Endothelial cell of umbilical vein (primary cell): ENCODE results near the gene SPAAR. TPM values are rescaled to one million over a fixed set of nuclear protein-coding genes. Genes with fewer than 3 reads are reported as not detected.

Experiments used
- BruUV-seq: library from RNA; stranded (reverse); fragments of 400-500 nt; replicated peaks from 2 replicates; lab custom pipeline; 2021; lab: Mats Ljungman, UMichigan
- CTCF ChIA-PET: fragments of 300-600, 350-600 bp; sonication (Branson Sonifier 250); formaldehyde crosslinking; loops from one replicate; lab custom pipeline; 2021; ENCODE audit warnings: antibody characterized with exemption, inconsistent platforms; lab: Charles Lee
- POLR2A ChIA-PET: fragments of 300-600, 350-600 bp; sonication (Branson Sonifier 250); formaldehyde crosslinking; loops from one replicate; lab custom pipeline; 2021; ENCODE audit warnings: antibody characterized with exemption, inconsistent platforms; lab: Charles Lee
- DNase-seq: peaks from one replicate; pipeline ENCODE4 v3.0.0-alpha.2; 2011; ENCODE audit warnings: low read depth, low spot score
- FAIRE-seq: peaks from 2 replicates; lab custom pipeline; 2011; peaks lifted over from hg19 to GRCh38; lab: Jason Lieb, UNC
- H2AFZ ChIP-seq: 2 replicates; pipeline ENCODE4 v1.6.0; 2012; ENCODE audit warnings: low read depth, low read length, control low read depth, inconsistent platforms
- H3K27ac ChIP-seq: 2 replicates; pipeline ENCODE4 v1.5.1; 2011; ENCODE audit warnings: low read depth, mild to moderate bottlenecking, control low read depth, low read length, moderate library complexity; ENCODE audit not compliant: insufficient read depth
- H3K27me3 ChIP-seq, 2 experiments: 2 replicates each; pipeline versions ENCODE4 v1.6.0 to v1.6.1; 2011; ENCODE audit warnings: low read length in 2 of 2, mixed read lengths in 1 of 2; ENCODE audit not compliant: control insufficient read depth in 2 of 2, insufficient read depth in 2 of 2
- H3K36me3 ChIP-seq, 2 experiments: 2 replicates in 1 of 2; 3 replicates in 1 of 2; pipeline ENCODE4 v1.5.1; 2011; ENCODE audit warnings: low read length in 2 of 2, mild to moderate bottlenecking in 1 of 2, moderate library complexity in 1 of 2; ENCODE audit not compliant: control insufficient read depth in 2 of 2, insufficient read depth in 2 of 2; ENCODE audit errors: extremely low read depth in 1 of 2
- H3K4me1 ChIP-seq: 3 replicates; pipeline ENCODE4 v1.5.1; 2011; ENCODE audit warnings: mild to moderate bottlenecking, low read length; ENCODE audit not compliant: control insufficient read depth, insufficient read depth; ENCODE audit errors: extremely low read depth
- H3K4me2 ChIP-seq: 2 replicates; pipeline ENCODE4 v1.6.1; 2011; ENCODE audit warnings: low read length, control low read depth, mixed read lengths; ENCODE audit not compliant: insufficient read depth
- H3K4me3 ChIP-seq, 3 experiments: fragments of 200-600 bp in 1 of 3; sonication (generic), shearing (Covaris generic) in 1 of 3; replicated peaks in 1 of 3; 2 replicates each; pipeline ENCODE4 v1.5.1; 2011 to 2016; ENCODE audit warnings: control low read depth in 3 of 3, low read length in 3 of 3, mild to moderate bottlenecking in 2 of 3, inconsistent platforms in 1 of 3, low read depth in 1 of 3, moderate library complexity in 1 of 3; ENCODE audit not compliant: insufficient read depth in 1 of 3
- H3K79me2 ChIP-seq: 2 replicates; pipeline ENCODE4 v1.6.0; 2012; ENCODE audit warnings: low read length, inconsistent platforms; ENCODE audit not compliant: control insufficient read depth, insufficient read depth
- H3K9ac ChIP-seq: replicated peaks from 2 replicates; pipeline ENCODE3; 2011; ENCODE audit warnings: low read length, control low read depth; ENCODE audit not compliant: insufficient read depth; ENCODE audit errors: extremely low read depth
- H3K9me1 ChIP-seq: replicated peaks from 3 replicates; pipeline ENCODE4 v1.6.0; 2011; ENCODE audit warnings: mild to moderate bottlenecking, low read length; ENCODE audit not compliant: control insufficient read depth, insufficient read depth; ENCODE audit errors: extremely low read depth
- H3K9me3 ChIP-seq: replicated peaks from 2 replicates; pipeline ENCODE4 v1.5.1; 2012; ENCODE audit warnings: low read length, inconsistent platforms; ENCODE audit not compliant: control insufficient read depth, insufficient read depth
- H4K20me1 ChIP-seq: replicated peaks from 2 replicates; pipeline ENCODE3; 2011; ENCODE audit warnings: mild to moderate bottlenecking, low read length; ENCODE audit not compliant: control insufficient read depth, insufficient read depth; ENCODE audit errors: extremely low read depth
- CTCF ChIP-seq, 2 donors: IDR thresholded peaks; 1 replicate in 1 of 2; 2 replicates in 1 of 2; pipeline ENCODE4 v1.5.1; 2011; ENCODE audit warnings: low read length in 2 of 2, mild to moderate bottlenecking in 2 of 2, moderate library complexity in 2 of 2, control low read depth in 1 of 2, inconsistent platforms in 1 of 2, low read depth in 1 of 2; ENCODE audit not compliant: insufficient read depth in 1 of 2; ENCODE audit errors: extremely low read depth in 1 of 2
- EZH2 ChIP-seq: IDR thresholded peaks from 2 replicates; pipeline ENCODE4 v1.6.1; 2012; ENCODE audit warnings: borderline replicate concordance, low read depth, mild to moderate bottlenecking, moderate library complexity, low read length, inconsistent platforms; ENCODE audit not compliant: severe bottlenecking
- FOS ChIP-seq: IDR thresholded peaks from 2 replicates; pipeline ENCODE4 v1.6.1; 2011; ENCODE audit warnings: mild to moderate bottlenecking, low read length, moderate library complexity, borderline replicate concordance; ENCODE audit not compliant: insufficient read depth
- GATA2 ChIP-seq: IDR thresholded peaks from 2 replicates; pipeline ENCODE4 v1.7.0; 2011; ENCODE audit warnings: low read depth, mild to moderate bottlenecking, moderate library complexity, mixed read lengths, low read length; ENCODE audit not compliant: insufficient read length, insufficient read depth
- JUN ChIP-seq: IDR thresholded peaks from 2 replicates; pipeline ENCODE4 v1.6.1; 2011; ENCODE audit warnings: borderline replicate concordance, low read depth; ENCODE audit not compliant: insufficient read length, insufficient read depth
- MAX ChIP-seq: IDR thresholded peaks from 2 replicates; pipeline ENCODE4 v1.6.1; 2011; ENCODE audit not compliant: insufficient read depth, insufficient read length
- MYC ChIP-seq: IDR thresholded peaks from one replicate; pipeline ENCODE4 v1.6.1; 2011; ENCODE audit warnings: mild to moderate bottlenecking, low read depth, low read length
- POLR2A ChIP-seq: IDR thresholded peaks from 2 replicates; pipeline ENCODE4 v1.6.1; 2012; ENCODE audit warnings: low read depth, mild to moderate bottlenecking, control low read depth, low read length
- POLR2AphosphoS5 ChIP-seq: IDR thresholded peaks from 2 replicates; pipeline ENCODE4 v1.6.1; 2012; ENCODE audit warnings: low read depth, mild to moderate bottlenecking, control low read depth, low read length, moderate library complexity; ENCODE audit not compliant: insufficient read depth
- dilution Hi-C: fragments of 300-500 bp; cut with MboI; formaldehyde crosslinking; loops from one replicate; pipeline ENCODE4 v1.15.0; 2019; ENCODE audit warnings: low sequenced_read_pairs; ENCODE audit not compliant: extremely low pct_ligation_motif_present
- intact Hi-C: fragments of 100-400 bp; cut with micrococcal nuclease; formaldehyde crosslinking; loops from one replicate; pipeline ENCODE4 v1.10.0; 2022
- polyA plus RNA-seq, 4 experiments: library from polyadenylated mRNA; depleted of rRNA in 3 of 4; stranded (reverse) in 3 of 4; unstranded in 1 of 4; fragments of >200 nt; gene quantifications; 2 replicates each; pipeline versions ENCODE4 v1.2.1 to v1.2.3, GENCODE V29; 2011 to 2012; ENCODE audit warnings: missing spikeins in 1 of 4
- total RNA-seq: library from RNA; stranded (reverse); gene quantifications from 2 replicates; pipeline ENCODE4 v1.2.3, GENCODE V29; 2021

Gene SPAAR
- total and polyA plus RNA-seq, 2 donors (not counting 3 experiments of a cell fraction or from before 2014, with no cell fraction given) = 20.8 to 24.8 TPM

- no peaks in the 10 kb centered on the region for H3K9me1 ChIP-seq
- dilution Hi-C loops = no loop called here
- no peaks in the 10 kb centered on the region for H3K36me3 ChIP-seq
- no peak overlapping the region for H3K4me3 ChIP-seq
- H3K27me3 ChIP-seq = no peaks in the 10 kb centered on the region
- no peak overlapping the region for H3K4me2 ChIP-seq
- TF ChIP-seq MAX (no peak), POLR2A (no peak), POLR2AphosphoS5 (no peak), JUN (no peak), MYC (no peak), EZH2 (no peak), FOS (no peak), GATA2 (no peak), CTCF (IDR thresholded peaks at IDR 0.05; ENCODE audit: extremely low read depth in 1 of 2, insufficient read depth in 1 of 2, low read depth in 1 of 2, low read length in 2 of 2) (no peak)
- no peaks in the 10 kb centered on the region for H4K20me1 ChIP-seq
- H3K9me3 ChIP-seq = no peaks in the 10 kb centered on the region
- FAIRE-seq = no peak
- H3K79me2 ChIP-seq = no peaks in the 10 kb centered on the region
- no TSS peak for BruUV-seq
- H2AFZ ChIP-seq = no peak overlapping the region
- ChIA-PET POLR2A (no interaction called here), CTCF (no interaction called here)
- H3K9ac ChIP-seq = no peak overlapping the region
- H3K4me1 ChIP-seq = peaks cover 2% of the 10 kb centered on the region
- no peak for DNase-seq
- intact Hi-C loops = no loop called here
- H3K27ac ChIP-seq = no peak overlapping the region
These were observed 33.0 kb downstream of the SPAAR start for GRCh38 chr9:35942286-35942685.
